HL-60 (cell line): ENCODE measurements around the gene C15orf61.

ENCODE experiments used
- GABPA ChIP-seq: IDR thresholded peaks from 2 replicates; pipeline ENCODE4 v1.6.1; 2012; ENCODE audit warnings: low read depth
- TF ChIP-seq, protein P1 (sequence below): IDR thresholded peaks from one replicate; pipeline ENCODE4 v1.5.1; 2011; ENCODE audit warnings: low read length, control low read depth, inconsistent platforms; ENCODE audit not compliant: insufficient read depth

DNA sequence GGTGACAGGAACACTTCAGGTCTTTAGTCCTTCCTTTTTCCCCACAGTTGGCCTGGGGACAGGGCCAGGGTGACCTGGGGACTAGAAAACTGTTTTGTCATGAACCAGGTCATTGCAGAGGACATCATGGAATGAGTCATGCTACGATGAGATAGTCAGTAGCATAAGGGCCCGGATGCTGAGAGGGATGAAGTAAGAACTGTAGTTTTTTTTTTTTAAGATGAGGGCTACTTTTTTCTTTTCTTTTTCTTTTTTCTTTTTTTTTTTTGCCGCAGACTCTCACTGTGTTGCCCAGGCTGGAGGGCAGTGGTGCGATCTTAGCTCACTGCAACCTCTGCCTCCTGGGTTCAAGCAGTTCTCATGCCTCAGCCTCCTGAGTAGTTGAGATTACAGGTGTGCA, 29.6 kb downstream of the C15orf61 start:
- TF ChIP-seq, protein P1, sequence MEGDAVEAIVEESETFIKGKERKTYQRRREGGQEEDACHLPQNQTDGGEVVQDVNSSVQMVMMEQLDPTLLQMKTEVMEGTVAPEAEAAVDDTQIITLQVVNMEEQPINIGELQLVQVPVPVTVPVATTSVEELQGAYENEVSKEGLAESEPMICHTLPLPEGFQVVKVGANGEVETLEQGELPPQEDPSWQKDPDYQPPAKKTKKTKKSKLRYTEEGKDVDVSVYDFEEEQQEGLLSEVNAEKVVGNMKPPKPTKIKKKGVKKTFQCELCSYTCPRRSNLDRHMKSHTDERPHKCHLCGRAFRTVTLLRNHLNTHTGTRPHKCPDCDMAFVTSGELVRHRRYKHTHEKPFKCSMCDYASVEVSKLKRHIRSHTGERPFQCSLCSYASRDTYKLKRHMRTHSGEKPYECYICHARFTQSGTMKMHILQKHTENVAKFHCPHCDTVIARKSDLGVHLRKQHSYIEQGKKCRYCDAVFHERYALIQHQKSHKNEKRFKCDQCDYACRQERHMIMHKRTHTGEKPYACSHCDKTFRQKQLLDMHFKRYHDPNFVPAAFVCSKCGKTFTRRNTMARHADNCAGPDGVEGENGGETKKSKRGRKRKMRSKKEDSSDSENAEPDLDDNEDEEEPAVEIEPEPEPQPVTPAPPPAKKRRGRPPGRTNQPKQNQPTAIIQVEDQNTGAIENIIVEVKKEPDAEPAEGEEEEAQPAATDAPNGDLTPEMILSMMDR: no peak
- TF ChIP-seq GABPA: no peak
